HCT116 (cell line): ENCODE data around the gene AAMDC. TPM values are rescaled to one million over a fixed set of nuclear protein-coding genes. Genes with fewer than 3 reads are reported as not detected.
"Not testable (repeated sequence)": the region's sequence is repeated elsewhere in the genome, so short reads cannot be mapped to it uniquely, and the experiment has no call there.

ENCODE experiments used
- ATAC-seq: fragments of 200-7000 bp; cut with Tn5 transposase; 2 replicates; pipeline ENCODE4 v1.9.1; 2020; ENCODE audit warnings: mild to moderate bottlenecking, moderate library complexity
- BruUV-seq: library from RNA; stranded (reverse); fragments of 400-500 nt; replicated peaks from 2 replicates; lab custom pipeline; 2021; lab: Mats Ljungman, UMichigan
- CTCF ChIA-PET: fragments of 300-600 bp; sonication (Branson Sonifier 250); formaldehyde crosslinking; loops from one replicate; lab custom pipeline; 2021; ENCODE audit warnings: antibody characterized with exemption; lab: Charles Lee
- POLR2A ChIA-PET: fragments of 300-600, 350-600 bp; sonication (Branson Sonifier 250); formaldehyde crosslinking; loops from one replicate; lab custom pipeline; 2021; ENCODE audit warnings: antibody characterized with exemption; lab: Charles Lee
- RAD21 ChIA-PET, 2 experiments: fragments of 300-600 bp; sonication (Branson Sonifier 250); formaldehyde crosslinking; loops; one replicate each; lab custom pipeline; 2023; ENCODE audit warnings: low total read pairs in 2 of 2; ENCODE audit not compliant: uncharacterized antibody in 2 of 2, unreplicated experiment in 2 of 2, low non-redundant PET in 1 of 2; lab: Charles Lee
- DNase-seq: peaks from one replicate; pipeline ENCODE4 v3.0.0-alpha.2; 2010; ENCODE audit warnings: low read depth, low spot score
- H2AFZ ChIP-seq: fragments of 200-600 bp; shearing (Covaris generic), sonication (generic); 2 replicates; pipeline ENCODE4 v1.6.1; 2017; ENCODE audit warnings: low read depth, mixed run types, mixed read lengths, antibody characterized with exemption, low read length; ENCODE audit not compliant: poor library complexity, severe bottlenecking
- H3K27ac ChIP-seq: 2 replicates; pipeline ENCODE4 v1.5.1; 2012; ENCODE audit warnings: low read depth, low read length
- H3K27me3 ChIP-seq: fragments of 200-600 bp; sonication (generic); 2 replicates; pipeline ENCODE4 v1.6.1; 2016; ENCODE audit warnings: mixed run types, low read length, mixed read lengths; ENCODE audit not compliant: insufficient read depth
- H3K36me3 ChIP-seq, 2 experiments: fragments of 200-500 bp in 1 of 2; fragments of 200-600 bp in 1 of 2; sonication (Bioruptor generic) in 1 of 2; sonication (generic) in 1 of 2; 2 replicates each; pipeline versions ENCODE4 v1.5.1 to v1.6.1; 2014 to 2016; ENCODE audit warnings: low read length in 2 of 2, inconsistent platforms in 1 of 2, mixed read lengths in 1 of 2, mixed run types in 1 of 2; ENCODE audit not compliant: insufficient read depth in 2 of 2, control insufficient read depth in 1 of 2
- H3K4me1 ChIP-seq, 2 experiments: fragments of 200-600 bp in 1 of 2; sonication (generic) in 1 of 2; 2 replicates each; pipeline versions ENCODE4 v1.5.1 to v1.6.1; 2012 to 2017; ENCODE audit warnings: low read length in 2 of 2, inconsistent platforms in 1 of 2, mild to moderate bottlenecking in 1 of 2, mixed read lengths in 1 of 2, mixed run types in 1 of 2, moderate library complexity in 1 of 2; ENCODE audit not compliant: insufficient read depth in 2 of 2, control insufficient read depth in 1 of 2
- H3K4me2 ChIP-seq: fragments of 200-600 bp; sonication (generic); 2 replicates; pipeline ENCODE4 v1.6.1; 2017; ENCODE audit warnings: mixed run types, low read length, mixed read lengths
- H3K4me3 ChIP-seq, 2 experiments: fragments of 200-600 bp in 1 of 2; sonication (generic) in 1 of 2; replicated peaks in 1 of 2; 2 replicates each; pipeline ENCODE4 v1.5.1; 2011 to 2016; ENCODE audit warnings: low read length in 2 of 2, control low read depth in 1 of 2, low read depth in 1 of 2, mild to moderate bottlenecking in 1 of 2, mixed read lengths in 1 of 2, mixed run types in 1 of 2
- H3K79me2 ChIP-seq: fragments of 200-600 bp; sonication (generic); 2 replicates; pipeline ENCODE4 v1.6.1; 2017; ENCODE audit warnings: mild to moderate bottlenecking, mixed run types, low read length, moderate library complexity, mixed read lengths; ENCODE audit not compliant: insufficient read depth
- H3K9ac ChIP-seq: fragments of 200-600 bp; sonication (generic); 2 replicates; pipeline ENCODE4 v1.6.1; 2016; ENCODE audit warnings: low read length, mixed read lengths
- H3K9me2 ChIP-seq: fragments of 200-600 bp; sonication (generic), shearing (Covaris generic); 2 replicates; pipeline ENCODE4 v1.6.1; 2017; ENCODE audit warnings: mixed run types, mild to moderate bottlenecking, moderate library complexity; ENCODE audit not compliant: insufficient read depth
- H3K9me3 ChIP-seq, 2 experiments: fragments of 200-500 bp in 1 of 2; fragments of 200-600 bp in 1 of 2; sonication (Bioruptor generic) in 1 of 2; sonication (generic) in 1 of 2; 2 replicates each; pipeline ENCODE4 v1.6.1; 2014 to 2017; ENCODE audit warnings: low read length in 2 of 2, mixed read lengths in 2 of 2, inconsistent platforms in 1 of 2, low read depth in 1 of 2, mild to moderate bottlenecking in 1 of 2, mixed run types in 1 of 2, moderate library complexity in 1 of 2; ENCODE audit not compliant: control insufficient read depth in 1 of 2, insufficient read depth in 1 of 2
- H4K20me1 ChIP-seq: fragments of 200-600 bp; sonication (generic), shearing (Covaris generic); 2 replicates; pipeline ENCODE4 v1.6.1; 2017; ENCODE audit warnings: mixed run types, mild to moderate bottlenecking, moderate library complexity; ENCODE audit not compliant: insufficient read depth
- CEBPB ChIP-seq: IDR thresholded peaks from 2 replicates; pipeline ENCODE4 v1.6.1; 2012; ENCODE audit warnings: low read depth
- EGR1 ChIP-seq: IDR thresholded peaks from 2 replicates; pipeline ENCODE4 v1.6.1; 2012; ENCODE audit warnings: low read depth
- ELF1 ChIP-seq: IDR thresholded peaks from 2 replicates; pipeline ENCODE4 v1.6.1; 2012; ENCODE audit warnings: low read depth, borderline replicate concordance
- EZH2 ChIP-seq: fragments of 200-600 bp; sonication (generic); IDR thresholded peaks from 2 replicates; pipeline ENCODE4 v1.6.1; 2017; ENCODE audit warnings: antibody characterized with exemption, mixed run types
- FOSL1 ChIP-seq: IDR thresholded peaks from 2 replicates; pipeline ENCODE4 v1.6.1; 2012; ENCODE audit warnings: low read depth
- JUND ChIP-seq: IDR thresholded peaks from 2 replicates; pipeline ENCODE4 v1.6.1; 2012
- MAX ChIP-seq: IDR thresholded peaks from 2 replicates; pipeline ENCODE4 v1.6.1; 2012
- POLR2A ChIP-seq: IDR thresholded peaks from 2 replicates; pipeline ENCODE4 v1.7.0; 2011; ENCODE audit warnings: borderline replicate concordance; ENCODE audit not compliant: insufficient read depth, insufficient read length; ENCODE audit errors: extremely low read depth
- POLR2AphosphoS5 ChIP-seq: IDR thresholded peaks from 2 replicates; pipeline ENCODE4 v1.6.1; 2011; ENCODE audit warnings: mild to moderate bottlenecking, low read depth, low read length, moderate library complexity
- RAD21 ChIP-seq: IDR thresholded peaks from 2 replicates; pipeline ENCODE4 v1.6.1; 2012; ENCODE audit warnings: low read depth, mild to moderate bottlenecking
- REST ChIP-seq: IDR thresholded peaks from 2 replicates; pipeline ENCODE4 v1.6.1; 2012; ENCODE audit warnings: low read depth
- SP1 ChIP-seq: IDR thresholded peaks from 2 replicates; pipeline ENCODE4 v1.6.1; 2012; ENCODE audit warnings: low read depth
- YY1 ChIP-seq: IDR thresholded peaks from 2 replicates; pipeline ENCODE4 v1.6.1; 2011; ENCODE audit warnings: low read length, low read depth, moderate library complexity, mild to moderate bottlenecking; ENCODE audit not compliant: insufficient replicate concordance; ENCODE audit errors: extremely low read depth
- ZBTB33 ChIP-seq: IDR thresholded peaks from 2 replicates; pipeline ENCODE4 v1.6.1; 2011; ENCODE audit warnings: mild to moderate bottlenecking, low read length, moderate library complexity; ENCODE audit not compliant: insufficient replicate concordance; ENCODE audit errors: extremely low read depth
- ZFX ChIP-seq: fragments of 450-650 bp; IDR thresholded peaks from 2 replicates; pipeline ENCODE4 v1.6.1; 2017
- ZNF274 ChIP-seq: fragments of 200-500 bp; sonication (Bioruptor generic); IDR thresholded peaks from 2 replicates; pipeline ENCODE4 v1.6.1; 2014; ENCODE audit warnings: mild to moderate bottlenecking, low read depth, low read length, inconsistent platforms
- intact Hi-C: fragments of 100-400 bp; cut with micrococcal nuclease; formaldehyde crosslinking; loops from 2 replicates; pipeline ENCODE4 v1.10.0; 2022
- total RNA-seq: library from RNA; stranded (reverse); gene quantifications from one replicate; pipeline ENCODE4 v1.2.1, GENCODE V29; 2021; ENCODE audit not compliant: unreplicated experiment
- TF ChIP-seq, protein P1 (sequence below): IDR thresholded peaks from 2 replicates; pipeline ENCODE4 v1.6.1; 2012

The AAMDC gene
- total RNA-seq, 1 experiment from 2014 or later = 11.2 TPM

DNA sequence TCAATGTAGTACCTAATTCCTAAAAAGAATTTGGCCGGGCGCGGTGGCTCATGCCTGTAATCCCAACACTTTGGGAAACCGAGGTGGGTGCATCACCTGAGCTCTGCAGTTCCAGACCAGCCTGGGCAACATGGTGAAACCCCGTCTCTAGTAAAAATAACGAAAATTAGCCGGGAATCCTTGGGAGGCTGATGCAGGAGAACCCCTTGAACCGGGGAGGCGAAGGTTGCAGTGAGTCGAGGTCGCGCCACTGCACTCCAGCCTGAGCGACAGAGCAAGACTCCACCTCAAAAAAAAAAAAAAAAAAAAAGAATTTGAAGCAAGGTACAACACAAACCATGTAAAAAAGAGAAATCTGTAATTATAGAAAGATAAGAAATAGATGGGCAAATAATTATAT is 1.2 kb downstream of the AAMDC start:
- H3K27me3 ChIP-seq, H3K36me3 ChIP-seq, CTCF ChIA-PET, H4K20me1 ChIP-seq, H3K9me2 ChIP-seq, H3K9me3 ChIP-seq, H2AFZ ChIP-seq, H3K27ac ChIP-seq, RAD21 ChIA-PET, ATAC-seq, DNase-seq, H3K9ac ChIP-seq, BruUV-seq, POLR2A ChIA-PET: not testable (repeated sequence)
- H3K79me2 ChIP-seq = peaks cover 34% of the 10 kb centered on the region
- peak overlapping the region; percentile 81 for H3K4me2 ChIP-seq
- peaks cover 5 to 13% of the 10 kb centered on the region in 2 experiments; a peak in 3 of 4 replicates for H3K4me1 ChIP-seq
- peak overlapping the region in 1 of 2 experiments; percentile 91; a peak in 2 of 4 replicates for H3K4me3 ChIP-seq
- intact Hi-C loops = loop anchor here (5.0 kb wide), 1 partner anchor 225 kb away; no protein-coding TSS in a partner anchor

DNA sequence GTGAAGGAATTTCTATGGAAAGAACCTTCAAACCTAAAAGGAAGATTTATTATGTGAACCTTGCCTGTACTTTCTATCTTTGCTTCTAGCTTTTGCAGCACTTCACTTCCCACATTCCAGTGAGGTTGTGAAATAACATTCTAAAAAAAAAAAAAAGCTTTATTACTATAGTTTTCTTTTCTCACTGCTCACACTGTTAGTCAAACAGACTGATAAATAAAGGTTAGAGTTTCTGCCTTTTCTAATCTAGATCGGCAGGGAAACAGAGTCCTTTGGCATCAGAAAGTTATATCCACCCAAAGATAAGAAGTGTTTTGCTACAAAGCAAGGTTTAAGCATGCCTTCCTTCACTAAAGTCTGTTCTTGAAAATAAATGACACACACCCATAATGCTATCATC is 2.8 kb downstream of the AAMDC start:
- Histone ChIP-seq H3K4me1 (peaks cover 3 to 12% of the 10 kb centered on the region in 2 experiments; a peak in 3 of 4 replicates), H3K27ac (no peak overlapping the region), H3K9me2 (no peaks in the 10 kb centered on the region), H2AFZ (no peak overlapping the region), H3K9ac (no peak overlapping the region), H3K27me3 (no peaks in the 10 kb centered on the region), H3K4me2 (no peak overlapping the region), H4K20me1 (no peaks in the 10 kb centered on the region; the same call in 1 of the 2 replicates), H3K79me2 (peaks cover 17% of the 10 kb centered on the region), H3K36me3 (no peaks in the 10 kb centered on the region), H3K9me3 (no peaks in the 10 kb centered on the region), H3K4me3 (no peak overlapping the region)
- ATAC-seq (no peak), DNase-seq (no peak)
- BruUV-seq = no TSS peak
- ChIA-PET POLR2A (no interaction called here), CTCF (no interaction called here), RAD21 (no interaction called here)
- intact Hi-C loops = loop anchor here (5.0 kb wide), 1 partner anchor 224 kb away; no protein-coding TSS in a partner anchor
- no peak for TF ChIP-seq CEBPB
- no peak for TF ChIP-seq ZNF274
- TF ChIP-seq POLR2AphosphoS5 = no peak
- TF ChIP-seq REST = no peak
- TF ChIP-seq POLR2A = no peak
- no peak for TF ChIP-seq ELF1
- TF ChIP-seq MAX = no peak
- no peak for TF ChIP-seq FOSL1
- TF ChIP-seq EZH2 = no peak
- TF ChIP-seq, protein P1, sequence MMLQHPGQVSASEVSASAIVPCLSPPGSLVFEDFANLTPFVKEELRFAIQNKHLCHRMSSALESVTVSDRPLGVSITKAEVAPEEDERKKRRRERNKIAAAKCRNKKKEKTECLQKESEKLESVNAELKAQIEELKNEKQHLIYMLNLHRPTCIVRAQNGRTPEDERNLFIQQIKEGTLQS = no peak
- TF ChIP-seq YY1 = no peak
- TF ChIP-seq EGR1 = no peak
- TF ChIP-seq JUND = no peak
- TF ChIP-seq ZBTB33 = no peak
- no peak for TF ChIP-seq ZFX
- TF ChIP-seq SP1 = no peak
- no peak for TF ChIP-seq RAD21
